ENCODE results near the gene DNLZ. TPM values are rescaled to one million over a fixed set of nuclear protein-coding genes. Genes with fewer than 3 reads are reported as not detected.

The DNLZ gene
- total and polyA plus RNA-seq, 8 donors, result 4.2 to 18.8 (median 8.8) TPM

GRCh38 chr9:136401173-136401922 lies 37.8 kb upstream of the DNLZ start:
- Histone ChIP-seq H3K9me3 (no peaks in the 10 kb centered on the region), H3K36me3 (peaks cover 0 to 59% of the 10 kb centered on the region in 2 donors), H3K27ac (no peak overlapping the region), H3K4me1 (peaks cover 16 to 26% of the 10 kb centered on the region in 2 donors), H3K4me3 (no peak overlapping the region), H3K27me3 (no peaks in the 10 kb centered on the region)
- peak in 1 of 4 donors; percentile 25 for DNase-seq
- no peak for ATAC-seq
- TF ChIP-seq, protein P1, sequence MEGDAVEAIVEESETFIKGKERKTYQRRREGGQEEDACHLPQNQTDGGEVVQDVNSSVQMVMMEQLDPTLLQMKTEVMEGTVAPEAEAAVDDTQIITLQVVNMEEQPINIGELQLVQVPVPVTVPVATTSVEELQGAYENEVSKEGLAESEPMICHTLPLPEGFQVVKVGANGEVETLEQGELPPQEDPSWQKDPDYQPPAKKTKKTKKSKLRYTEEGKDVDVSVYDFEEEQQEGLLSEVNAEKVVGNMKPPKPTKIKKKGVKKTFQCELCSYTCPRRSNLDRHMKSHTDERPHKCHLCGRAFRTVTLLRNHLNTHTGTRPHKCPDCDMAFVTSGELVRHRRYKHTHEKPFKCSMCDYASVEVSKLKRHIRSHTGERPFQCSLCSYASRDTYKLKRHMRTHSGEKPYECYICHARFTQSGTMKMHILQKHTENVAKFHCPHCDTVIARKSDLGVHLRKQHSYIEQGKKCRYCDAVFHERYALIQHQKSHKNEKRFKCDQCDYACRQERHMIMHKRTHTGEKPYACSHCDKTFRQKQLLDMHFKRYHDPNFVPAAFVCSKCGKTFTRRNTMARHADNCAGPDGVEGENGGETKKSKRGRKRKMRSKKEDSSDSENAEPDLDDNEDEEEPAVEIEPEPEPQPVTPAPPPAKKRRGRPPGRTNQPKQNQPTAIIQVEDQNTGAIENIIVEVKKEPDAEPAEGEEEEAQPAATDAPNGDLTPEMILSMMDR (IDR thresholded peaks at IDR 0.05), result no peak
- intact Hi-C loops (cut with DNase I), result no loop called here

- ATAC-seq, result peak; percentile 98
- Histone ChIP-seq H3K36me3 (peaks cover 0 to 59% of the 10 kb centered on the region in 2 donors), H3K4me1 (peaks cover 16 to 26% of the 10 kb centered on the region in 2 donors)
Measured at GRCh38 chr9:136400038-136400834, 36.7 kb upstream of the DNLZ start, which contains the start of gene SNAPC4. Gene SNAPC4 (minus strand): TSS chr9:136400170. CDS start chr9:136398428, 1,742 bp downstream.

GRCh38 chr9:136399176-136400037 lies 35.9 kb upstream of the DNLZ start:
- peak; percentile 8 for ATAC-seq
- peaks cover 16 to 26% of the 10 kb centered on the region in 2 donors for H3K4me1 ChIP-seq
- peak overlapping the region; percentile 98 for H3K4me3 ChIP-seq
- H3K27me3 ChIP-seq, result no peaks in the 10 kb centered on the region
- H3K9me3 ChIP-seq, result no peaks in the 10 kb centered on the region
- peak in 2 of 4 donors; percentile 35 to 85 for DNase-seq
- intact Hi-C loops (cut with DNase I), result no loop called here
- peak overlapping the region in 1 of 2 donors; percentile 57 for H3K27ac ChIP-seq
- TF ChIP-seq, protein P1 (IDR thresholded peaks at IDR 0.05), result no peak
- peaks cover 0 to 59% of the 10 kb centered on the region in 2 donors for H3K36me3 ChIP-seq

More at GRCh38 chr9:136400038-136400834, 36.7 kb upstream of the DNLZ start, which contains the start of gene SNAPC4:
- DNase-seq, result peak; percentile 80 to 98 (median 90)
- intact Hi-C loops (cut with DNase I), result no loop called here
- Histone ChIP-seq H3K27ac (peak within 1 kb of the TSS in 1 of 2 donors; percentile 57), H3K9me3 (no peaks in the 10 kb centered on the region), H3K27me3 (no peaks in the 10 kb centered on the region), H3K4me3 (peak within 1 kb of the TSS; percentile 98)
- TF ChIP-seq, protein P1 (IDR thresholded peaks at IDR 0.05), result peak; percentile 91 to 97

DNA sequence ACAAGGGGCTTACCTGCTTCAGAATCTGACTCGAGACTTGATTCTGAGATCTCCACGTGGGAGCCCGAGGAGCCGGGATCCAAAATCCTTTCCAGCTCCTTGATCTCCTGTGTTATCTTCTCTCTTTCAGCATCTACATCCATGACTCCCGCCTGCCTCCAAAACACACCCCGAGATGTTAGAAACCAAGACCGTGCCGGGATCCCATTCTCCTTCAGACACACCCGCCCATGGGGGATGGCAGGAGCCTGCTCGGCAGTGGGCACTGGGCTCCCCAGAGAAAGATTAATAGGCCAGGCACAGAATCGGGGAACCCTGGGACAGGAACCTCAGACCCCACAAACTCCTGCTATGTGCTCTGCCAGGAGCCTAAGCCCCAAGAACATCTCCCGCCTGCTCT lies 34.7 kb upstream of the DNLZ start:
- peaks cover 0 to 59% of the 10 kb centered on the region in 2 donors for H3K36me3 ChIP-seq
- no peaks in the 10 kb centered on the region for H3K27me3 ChIP-seq
- intact Hi-C loops (cut with DNase I), result no loop called here
- no peak for DNase-seq
- no peak overlapping the region for H3K27ac ChIP-seq
- H3K4me3 ChIP-seq, result no peak overlapping the region
- ATAC-seq, result no peak
- TF ChIP-seq, protein P1 (IDR thresholded peaks at IDR 0.05), result no peak
- no peaks in the 10 kb centered on the region for H3K9me3 ChIP-seq
- peaks cover 16 to 26% of the 10 kb centered on the region in 2 donors for H3K4me1 ChIP-seq
